Transverse colon (tissue), 4 donors: ENCODE results near the gene ZNF396. TPM values are rescaled to one million over a fixed set of nuclear protein-coding genes. Genes with fewer than 3 reads are reported as not detected.

ENCODE experiments used
- DNase-seq: peaks from one replicate; pipeline ENCODE4 v3.0.0-alpha.2; 2019
- H3K27ac ChIP-seq, 4 donors: fragments of 200-600 bp; sonication (generic); 2 replicates each; pipeline ENCODE4 v1.5.1; 2016 to 2018; ENCODE audit warnings: inconsistent platforms in 4 of 4
- H3K27me3 ChIP-seq: fragments of 200-600 bp; sonication (generic); 2 replicates; pipeline ENCODE4 v1.5.1; 2017; ENCODE audit warnings: inconsistent platforms
- H3K36me3 ChIP-seq, 4 donors: fragments of 200-600 bp; sonication (generic); 2 replicates each; pipeline ENCODE4 v1.5.1; 2017 to 2019; ENCODE audit warnings: inconsistent platforms in 4 of 4
- H3K4me1 ChIP-seq, 4 donors: fragments of 200-600 bp; sonication (generic); 2 replicates each; pipeline ENCODE4 v1.5.1; 2017 to 2020; ENCODE audit warnings: inconsistent platforms in 4 of 4
- H3K4me3 ChIP-seq, 4 donors: fragments of 200-600 bp; sonication (generic); 1 replicate in 1 of 4; 2 replicates in 3 of 4; pipeline versions ENCODE4 v1.5.1 to v1.6.1; 2017 to 2019; ENCODE audit warnings: inconsistent platforms in 4 of 4
- H3K9me3 ChIP-seq, 2 donors: fragments of 200-600 bp; sonication (generic); 2 replicates each; pipeline ENCODE4 v1.5.1; 2017 to 2019; ENCODE audit warnings: inconsistent platforms in 2 of 2
- CTCF ChIP-seq, 5 experiments: fragments of 200-600 bp in 3 of 5; fragments of 450-650 bp in 2 of 5; sonication (generic) in 3 of 5; IDR thresholded peaks; 1 replicate in 2 of 5; 2 replicates in 3 of 5; pipeline ENCODE4 v1.5.1; 2016 to 2017; ENCODE audit warnings: antibody characterized with exemption in 5 of 5, inconsistent platforms in 3 of 5, mild to moderate bottlenecking in 2 of 5, moderate library complexity in 1 of 5
- EP300 ChIP-seq: sonication (generic); formaldehyde crosslinking; IDR thresholded peaks from one replicate; pipeline ENCODE4 v1.6.1; 2017; ENCODE audit warnings: antibody characterized with exemption, low read depth
- POLR2A ChIP-seq: fragments of 450-650 bp; IDR thresholded peaks from one replicate; pipeline ENCODE4 v1.6.1; 2016; ENCODE audit warnings: antibody characterized with exemption, mild to moderate bottlenecking, moderate library complexity
- POLR2AphosphoS5 ChIP-seq, 3 donors: sonication (generic); formaldehyde crosslinking; IDR thresholded peaks; one replicate each; pipeline ENCODE4 v1.6.1; 2016; ENCODE audit warnings: antibody characterized with exemption in 3 of 3
- WGBS, 2 donors: methylation state at CpG; one replicate each; pipeline ENCODE4 v1.1.5; 2018; ENCODE audit warnings: low coverage in 1 of 2; 5-methylcytosine and 5-hydroxymethylcytosine counted together
- in situ Hi-C, 4 donors: fragments of 200-750 bp; cut with MboI; loops; one replicate each; pipeline versions ENCODE4 v1.15.0 to v1.15.1; 2017; ENCODE audit warnings: low sequenced_read_pairs in 3 of 4, low pct_ligation_motif_present in 1 of 4, low pct_unique_long_range_greater_than_20kb in 1 of 4
- intact Hi-C: fragments of 100-400 bp; cut with DNase I; formaldehyde crosslinking; loops from one replicate; pipeline ENCODE4 v1.15.1; 2023; ENCODE audit warnings: low total_unique reads
- total RNA-seq, 4 donors: library from RNA; depleted of rRNA; stranded (reverse); fragments of >200 nt; gene quantifications; one replicate each; pipeline ENCODE4 v1.1.0, GENCODE V29; 2016

ZNF396 gene
- total RNA-seq, 4 donors from 2014 or later, result 2.7 to 11.6 (median 3.3) TPM; not detected in 1

GRCh38 chr18:35345950-35346349, 31.2 kb downstream of the ZNF396 start:
- intact Hi-C loops, result no loop called here
- no peak overlapping the region for H3K4me3 ChIP-seq
- H3K27me3 ChIP-seq, result no peaks in the 10 kb centered on the region
- 83 to 100% methylated on average over 1 of the region's 1 CpG for WGBS, 2 donors
- no peak for DNase-seq
- no peaks in the 10 kb centered on the region for H3K9me3 ChIP-seq
- in situ Hi-C loops, result loop anchor here in 2 of 4 donors (25.0 kb wide), 2 partner anchors 109 to 334 kb away; partner anchors contain the start of gene ZNF397 (in 1 of the 2)
- H3K36me3 ChIP-seq, result peaks cover 0 to 3% (median 0%) of the 10 kb centered on the region in 4 donors
- peaks cover 3 to 36% (median 21%) of the 10 kb centered on the region in 4 donors for H3K4me1 ChIP-seq
- no peak for TF ChIP-seq POLR2AphosphoS5 (IDR thresholded peaks at IDR 0.05)
- TF ChIP-seq POLR2A, result no peak
- TF ChIP-seq EP300, result no peak
- TF ChIP-seq CTCF (IDR thresholded peaks at IDR 0.05), result no peak
- H3K27ac ChIP-seq, result peak overlapping the region in 2 of 4 donors; percentile 96 to 97

GRCh38 chr18:35345460-35345921, 31.6 kb downstream of the ZNF396 start:
- no peak for DNase-seq
- Histone ChIP-seq H3K4me1 (peaks cover 3 to 40% (median 21%) of the 10 kb centered on the region in 4 donors), H3K36me3 (peaks cover 0 to 3% (median 0%) of the 10 kb centered on the region in 4 donors), H3K9me3 (no peaks in the 10 kb centered on the region), H3K27ac (peak overlapping the region; percentile 96 to 99 (median 98)), H3K27me3 (no peaks in the 10 kb centered on the region), H3K4me3 (no peak overlapping the region)
- WGBS, 2 donors, result 25 to 52% methylated on average over 2 to 6 of the region's 6 CpGs
- in situ Hi-C loops, result loop anchor here in 2 of 4 donors (25.0 kb wide), 2 partner anchors 108 to 333 kb away; partner anchors contain the start of gene ZNF397 (in 1 of the 2)
- intact Hi-C loops, result no loop called here
- TF ChIP-seq EP300 (no peak), POLR2A (no peak), CTCF (IDR thresholded peaks at IDR 0.05) (no peak), POLR2AphosphoS5 (IDR thresholded peaks at IDR 0.05) (no peak)

GRCh38 chr18:35344736-35345459, 32.2 kb downstream of the ZNF396 start:
- H3K4me1 ChIP-seq, result peaks cover 3 to 44% (median 21%) of the 10 kb centered on the region in 4 donors
- peak overlapping the region; percentile 96 to 99 (median 98) for H3K27ac ChIP-seq
- no peaks in the 10 kb centered on the region for H3K9me3 ChIP-seq
- intact Hi-C loops, result no loop called here
- H3K4me3 ChIP-seq, result peak overlapping the region; percentile 32 to 94 (median 85)
- H3K27me3 ChIP-seq, result no peaks in the 10 kb centered on the region
- no peak for TF ChIP-seq POLR2AphosphoS5 (IDR thresholded peaks at IDR 0.05)
- no peak for TF ChIP-seq CTCF (IDR thresholded peaks at IDR 0.05)
- TF ChIP-seq EP300, result no peak
- TF ChIP-seq POLR2A, result no peak
- in situ Hi-C loops, result loop anchor here in 3 of 4 donors (5.0 to 25.0 kb wide), 3 partner anchors 103 to 333 kb away; partner anchors contain the start of gene ZNF397 (in 2 of the 3)
- WGBS, 2 donors, result 33 to 47% methylated on average over 6 to 12 of the region's 12 CpGs
- peaks cover 0 to 8% (median 2%) of the 10 kb centered on the region in 4 donors for H3K36me3 ChIP-seq
- no peak for DNase-seq

GRCh38 chr18:35343936-35344735, 33.0 kb downstream of the ZNF396 start, which contains the start of gene ZNF24:
Gene ZNF24 (minus strand): TSS chr18:35344420. CDS start chr18:35340650, 3,770 bp downstream.
- in situ Hi-C loops (loop anchor here in 3 of 4 donors (5.0 to 25.0 kb wide), 3 partner anchors 102 to 332 kb away; partner anchors contain the start of gene ZNF397 (in 2 of the 3)), intact Hi-C loops (no loop called here)
- H3K4me3 ChIP-seq, result peak within 1 kb of the TSS; percentile 76 to 94 (median 85)
- WGBS, 2 donors, result 0% methylated on average over 4 to 61 of the region's 64 CpGs
- peak; percentile 97 for DNase-seq
- peak within 1 kb of the TSS; percentile 96 to 99 (median 98) for H3K27ac ChIP-seq
- H3K27me3 ChIP-seq, result no peaks in the 10 kb centered on the region
- TF ChIP-seq CTCF (IDR thresholded peaks at IDR 0.05), result no peak
- peak; percentile 27 for TF ChIP-seq EP300
- TF ChIP-seq POLR2AphosphoS5 (IDR thresholded peaks at IDR 0.05), result peak; percentile 69 to 82 (median 78)
- peak; percentile 83 for TF ChIP-seq POLR2A
- peaks cover 3 to 44% (median 21%) of the 10 kb centered on the region in 4 donors for H3K4me1 ChIP-seq
- no peaks in the 10 kb centered on the region for H3K9me3 ChIP-seq
- peaks cover 0 to 16% (median 6%) of the 10 kb centered on the region in 4 donors for H3K36me3 ChIP-seq
